HEK293 (cell line): ENCODE measurements around the gene GALK1.

Source experiments
- BCL11A ChIP-seq: fragments of 450-650 bp; formaldehyde crosslinking; IDR thresholded peaks from 2 replicates; pipeline ENCODE4 v1.5.1; 2016; ENCODE audit warnings: low read depth, missing biosample characterization, missing genetic modification characterization
- ZNF121 ChIP-seq: fragments of 450-650 bp; formaldehyde crosslinking; IDR thresholded peaks from 2 replicates; pipeline ENCODE4 v1.5.1; 2016; ENCODE audit warnings: missing biosample characterization, missing genetic modification characterization
- ZNF133 ChIP-seq: fragments of 450-650 bp; formaldehyde crosslinking; IDR thresholded peaks from 2 replicates; pipeline ENCODE4 v1.5.1; 2016; ENCODE audit warnings: missing biosample characterization, missing genetic modification characterization
- ZNF621 ChIP-seq: fragments of 450-650 bp; formaldehyde crosslinking; IDR thresholded peaks from 2 replicates; pipeline ENCODE4 v1.5.1; 2017; ENCODE audit warnings: missing biosample characterization, missing genetic modification characterization
- TF ChIP-seq, protein P1 (sequence below): fragments of 450-650 bp; formaldehyde crosslinking; IDR thresholded peaks from 2 replicates; pipeline ENCODE4 v1.5.1; 2016; ENCODE audit warnings: missing biosample characterization, missing genetic modification characterization

DNA sequence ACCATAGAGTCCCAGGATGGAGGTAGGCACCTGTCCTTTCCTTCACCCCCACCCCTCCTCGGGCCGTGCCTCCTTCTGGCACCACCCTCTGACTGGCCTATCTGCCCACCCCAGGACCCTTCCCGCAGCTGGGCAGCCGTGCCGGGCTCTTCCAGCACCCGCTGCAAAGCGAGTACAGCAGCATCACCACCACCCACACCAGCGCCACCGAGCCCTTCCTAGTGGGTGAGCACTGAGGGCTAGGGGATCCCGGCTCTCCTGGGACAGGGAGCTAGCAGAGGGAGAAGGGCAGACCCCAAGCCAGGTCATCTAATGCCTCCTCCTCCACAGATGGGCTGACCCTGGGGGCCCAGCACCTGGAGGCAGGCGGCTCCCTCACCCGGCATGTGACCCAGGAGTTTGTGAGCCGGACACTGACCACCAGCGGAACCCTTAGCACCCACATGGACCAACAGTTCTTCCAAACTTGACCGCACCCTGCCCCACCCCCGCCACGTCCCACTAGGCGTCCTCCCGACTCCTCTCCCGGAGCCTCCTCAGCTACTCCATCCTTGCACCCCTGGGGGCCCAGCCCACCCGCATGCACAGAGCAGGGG is 7.8 kb downstream of the GALK1 start:
- TF ChIP-seq ZNF133 (tag by site-specific recombination) (no peak), ZNF121 (no peak), BCL11A (tag by site-specific recombination) (no peak), ZNF621 (tag by site-specific recombination) (no peak)
- TF ChIP-seq, protein P1, sequence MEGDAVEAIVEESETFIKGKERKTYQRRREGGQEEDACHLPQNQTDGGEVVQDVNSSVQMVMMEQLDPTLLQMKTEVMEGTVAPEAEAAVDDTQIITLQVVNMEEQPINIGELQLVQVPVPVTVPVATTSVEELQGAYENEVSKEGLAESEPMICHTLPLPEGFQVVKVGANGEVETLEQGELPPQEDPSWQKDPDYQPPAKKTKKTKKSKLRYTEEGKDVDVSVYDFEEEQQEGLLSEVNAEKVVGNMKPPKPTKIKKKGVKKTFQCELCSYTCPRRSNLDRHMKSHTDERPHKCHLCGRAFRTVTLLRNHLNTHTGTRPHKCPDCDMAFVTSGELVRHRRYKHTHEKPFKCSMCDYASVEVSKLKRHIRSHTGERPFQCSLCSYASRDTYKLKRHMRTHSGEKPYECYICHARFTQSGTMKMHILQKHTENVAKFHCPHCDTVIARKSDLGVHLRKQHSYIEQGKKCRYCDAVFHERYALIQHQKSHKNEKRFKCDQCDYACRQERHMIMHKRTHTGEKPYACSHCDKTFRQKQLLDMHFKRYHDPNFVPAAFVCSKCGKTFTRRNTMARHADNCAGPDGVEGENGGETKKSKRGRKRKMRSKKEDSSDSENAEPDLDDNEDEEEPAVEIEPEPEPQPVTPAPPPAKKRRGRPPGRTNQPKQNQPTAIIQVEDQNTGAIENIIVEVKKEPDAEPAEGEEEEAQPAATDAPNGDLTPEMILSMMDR (tag by site-specific recombination) = no peak
